CD14-positive monocyte (primary cell): ENCODE results near the gene RBKS. TPM values are rescaled to one million over a fixed set of nuclear protein-coding genes. Genes with fewer than 3 reads are reported as not detected.
A peak's percentile ranks its signal among the peaks of the same experiment; 100 is the strongest.

Experiments
- DNase-seq, 3 donors: peaks; one replicate each; pipeline ENCODE4 v3.0.0-alpha.2; 2011 to 2022
- H2AFZ ChIP-seq: 2 replicates; pipeline ENCODE4 v1.6.0; 2012; ENCODE audit warnings: mild to moderate bottlenecking, low read depth, low read length, inconsistent platforms; ENCODE audit not compliant: insufficient read depth, poor library complexity, severe bottlenecking
- H3K27ac ChIP-seq, 2 donors: 1 replicate in 1 of 2; 2 replicates in 1 of 2; pipeline ENCODE4 v1.5.1; 2012 to 2013; ENCODE audit warnings: low read length in 2 of 2, control low read depth in 1 of 2, inconsistent platforms in 1 of 2, low read depth in 1 of 2, mild to moderate bottlenecking in 1 of 2
- H3K27me3 ChIP-seq, 2 donors: one replicate each; pipeline versions ENCODE4 v1.6.0 to v1.6.1; 2011 to 2013; ENCODE audit warnings: low read length in 2 of 2; ENCODE audit not compliant: control insufficient read depth in 2 of 2, insufficient read depth in 2 of 2
- H3K36me3 ChIP-seq, 2 donors: replicated peaks in 1 of 2; 1 replicate in 1 of 2; 2 replicates in 1 of 2; pipeline versions ENCODE4 v1.5.1 to v1.6.1; 2012 to 2013; ENCODE audit warnings: low read length in 2 of 2, control low read depth in 1 of 2, inconsistent platforms in 1 of 2, mild to moderate bottlenecking in 1 of 2; ENCODE audit not compliant: insufficient read depth in 2 of 2, control insufficient read depth in 1 of 2
- H3K4me1 ChIP-seq, 2 donors: 1 replicate in 1 of 2; 2 replicates in 1 of 2; pipeline versions ENCODE4 v1.5.1 to v1.6.1; 2012 to 2013; ENCODE audit warnings: low read length in 2 of 2, control low read depth in 1 of 2, inconsistent platforms in 1 of 2, mild to moderate bottlenecking in 1 of 2, moderate library complexity in 1 of 2; ENCODE audit not compliant: insufficient read depth in 2 of 2, control insufficient read depth in 1 of 2
- H3K4me2 ChIP-seq: replicated peaks from 2 replicates; pipeline ENCODE3; 2012; ENCODE audit warnings: low read length, moderate library complexity, mild to moderate bottlenecking; ENCODE audit not compliant: poor library complexity, severe bottlenecking; ENCODE audit errors: extremely low read depth
- H3K4me3 ChIP-seq, 3 experiments: fragments of 200-600 bp in 1 of 3; sonication (generic) in 1 of 3; replicated peaks in 1 of 3; 1 replicate in 2 of 3; 2 replicates in 1 of 3; pipeline ENCODE4 v1.5.1; 2011 to 2013; ENCODE audit warnings: low read length in 3 of 3, mild to moderate bottlenecking in 3 of 3, control low read depth in 2 of 3, low read depth in 2 of 3, inconsistent platforms in 1 of 3, moderate library complexity in 1 of 3
- H3K79me2 ChIP-seq: 2 replicates; pipeline ENCODE4 v1.6.0; 2012; ENCODE audit warnings: mild to moderate bottlenecking, control low read depth, inconsistent platforms, low read length, moderate library complexity; ENCODE audit not compliant: insufficient read depth
- H3K9ac ChIP-seq: 2 replicates; pipeline ENCODE4 v1.6.0; 2017; ENCODE audit warnings: low read length, mild to moderate bottlenecking; ENCODE audit not compliant: insufficient read depth, poor library complexity, severe bottlenecking
- H3K9me3 ChIP-seq, 2 donors: replicated peaks in 1 of 2; 1 replicate in 1 of 2; 2 replicates in 1 of 2; pipeline versions ENCODE4 v1.5.1 to v1.6.1; 2012 to 2013; ENCODE audit warnings: low read length in 2 of 2, control low read depth in 1 of 2; ENCODE audit not compliant: control insufficient read depth in 1 of 2, insufficient read depth in 1 of 2
- H4K20me1 ChIP-seq: 2 replicates; pipeline ENCODE4 v1.6.0; 2012; ENCODE audit warnings: mild to moderate bottlenecking, low read length, control low read depth, moderate library complexity; ENCODE audit not compliant: insufficient read depth
- H3K27ac Mint-ChIP-seq, 7 donors: one replicate each; pipeline ENCODE4 v1.8.0; 2020; ENCODE audit warnings: mild to moderate bottlenecking in 7 of 7, mixed read lengths in 7 of 7, moderate library complexity in 6 of 7, inconsistent platforms in 2 of 7
- H3K27me3 Mint-ChIP-seq, 3 donors: one replicate each; pipeline ENCODE4 v1.8.0; 2021 to 2022; ENCODE audit warnings: low read depth in 3 of 3, mild to moderate bottlenecking in 3 of 3, mixed read lengths in 3 of 3, moderate library complexity in 3 of 3, inconsistent platforms in 1 of 3
- H3K36me3 Mint-ChIP-seq, 2 donors: one replicate each; pipeline ENCODE4 v1.8.0; 2020; ENCODE audit warnings: mixed read lengths in 2 of 2, inconsistent platforms in 1 of 2, mild to moderate bottlenecking in 1 of 2
- H3K4me1 Mint-ChIP-seq: one replicate; pipeline ENCODE4 v1.8.0; 2020; ENCODE audit warnings: mild to moderate bottlenecking, mixed read lengths
- H3K4me3 Mint-ChIP-seq, 2 donors: one replicate each; pipeline ENCODE4 v1.8.0; 2020; ENCODE audit warnings: mild to moderate bottlenecking in 2 of 2, mixed read lengths in 2 of 2, moderate library complexity in 1 of 2
- H3K9me3 Mint-ChIP-seq, 7 donors: one replicate each; pipeline ENCODE4 v1.8.0; 2020 to 2022; ENCODE audit warnings: mixed read lengths in 7 of 7, mild to moderate bottlenecking in 6 of 7, moderate library complexity in 6 of 7, inconsistent platforms in 2 of 7
- CTCF ChIP-seq: fragments of 200-600 bp; IDR thresholded peaks from one replicate; pipeline ENCODE4 v1.8.0; 2022; ENCODE audit warnings: antibody characterized with exemption, mild to moderate bottlenecking
- WGBS: methylation state at CpG from one replicate; pipeline ENCODE4 v1.1.5; 2013; ENCODE audit warnings: missing lambda C conversion rate; ENCODE audit not compliant: insufficient coverage; 5-methylcytosine and 5-hydroxymethylcytosine counted together
- intact Hi-C, 2 donors: fragments of 100-400 bp; cut with micrococcal nuclease; formaldehyde crosslinking; loops; one replicate each; pipeline versions ENCODE4 v1.15.0 to v1.15.1; 2023
- polyA plus RNA-seq, 3 donors: library from polyadenylated mRNA; depleted of rRNA in 1 of 3; unstranded in 2 of 3; stranded (reverse) in 1 of 3; fragments of 300-500 nt in 2 of 3; fragments of >200 nt in 1 of 3; fragmentation: Illumina TruSeq in 2 of 3; gene quantifications; 1 replicate in 2 of 3; 2 replicates in 1 of 3; pipeline ENCODE4 v1.2.3, GENCODE V29; 2012 to 2021

The RBKS gene
- polyA plus RNA-seq, 3 donors, result 3.9 to 39.1 (median 4.3) TPM

DNA sequence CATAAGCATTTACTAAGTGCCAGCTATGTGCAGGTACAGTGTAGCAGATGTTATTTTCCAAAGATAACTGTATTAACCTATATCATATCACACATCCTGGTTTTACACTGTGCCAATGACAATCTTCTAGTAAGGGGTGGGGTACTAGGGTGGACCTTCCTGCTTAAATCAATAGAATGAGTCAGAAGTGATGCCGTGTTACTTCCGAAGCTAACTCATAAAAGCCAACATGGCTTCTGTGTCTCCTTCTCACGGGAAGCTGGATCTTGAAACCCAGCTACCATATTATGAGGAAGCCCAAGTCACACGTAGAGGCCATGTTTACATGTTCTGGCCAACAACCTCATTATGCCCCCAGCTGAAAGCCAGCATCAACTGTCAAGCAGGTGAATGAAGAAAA lies 59.5 kb downstream of the RBKS start:
- Histone ChIP-seq H3K27me3 (no peaks in the 10 kb centered on the region), H4K20me1 (no peaks in the 10 kb centered on the region), H3K9me3 (no peaks in the 10 kb centered on the region), H3K4me1 (peaks cover 73 to 79% of the 10 kb centered on the region in 2 donors), H3K4me3 (peak overlapping the region in 1 of 3 experiments; percentile 72), H3K4me2 (no peak overlapping the region), H2AFZ (no peak overlapping the region), H3K79me2 (no peaks in the 10 kb centered on the region), H3K36me3 (no peaks in the 10 kb centered on the region), H3K9ac (no peak overlapping the region), H3K27ac (peak overlapping the region; percentile 43 to 91)
- Mint-ChIP-seq H3K27me3 (peaks cover 0 to 2% (median 0%) of the 10 kb centered on the region in 3 donors), H3K4me3 (no peak overlapping the region), H3K27ac (peak overlapping the region; percentile 84 to 97 (median 96)), H3K36me3 (peaks cover 3% of the 10 kb centered on the region in 2 donors), H3K4me1 (peaks cover 88% of the 10 kb centered on the region), H3K9me3 (peaks cover 3 to 7% (median 5%) of the 10 kb centered on the region in 7 donors)
- peak; percentile 38 to 67 (median 59) for DNase-seq
- TF ChIP-seq CTCF, result no peak
- WGBS, result no CpG with 5 or more reads among the region's 4 CpGs
- intact Hi-C loops, result no loop called here

- no peak for TF ChIP-seq CTCF
- H3K9me3 ChIP-seq, result no peaks in the 10 kb centered on the region
- peak overlapping the region; percentile 79 for H2AFZ ChIP-seq
- no peaks in the 10 kb centered on the region for H3K79me2 ChIP-seq
- intact Hi-C loops, result loop anchor here in 1 of 2 donors (10.0 kb wide), 1 partner anchor 55 kb away; the partner anchor contains the start of gene MRPL33
- peaks cover 3 to 7% (median 5%) of the 10 kb centered on the region in 7 donors for H3K9me3 Mint-ChIP-seq
- no peak overlapping the region for H3K4me3 Mint-ChIP-seq
- peak overlapping the region; percentile 18 to 91 for H3K27ac ChIP-seq
- H3K4me1 Mint-ChIP-seq, result peaks cover 90% of the 10 kb centered on the region
- H3K4me1 ChIP-seq, result peaks cover 69 to 75% of the 10 kb centered on the region in 2 donors
- H3K27me3 Mint-ChIP-seq, result peaks cover 0 to 2% (median 0%) of the 10 kb centered on the region in 3 donors
- H4K20me1 ChIP-seq, result no peaks in the 10 kb centered on the region
- DNase-seq, result no peak
- H3K36me3 Mint-ChIP-seq, result peaks cover 3% of the 10 kb centered on the region in 2 donors
- H3K4me3 ChIP-seq, result peak overlapping the region in 1 of 3 experiments; percentile 22
- H3K36me3 ChIP-seq, result no peaks in the 10 kb centered on the region
- H3K9ac ChIP-seq, result no peak overlapping the region
- no peaks in the 10 kb centered on the region for H3K27me3 ChIP-seq
- H3K4me2 ChIP-seq, result peak overlapping the region; percentile 25
- H3K27ac Mint-ChIP-seq, result peak overlapping the region; percentile 84 to 97 (median 96)
- WGBS, result 20% methylated on average over 3 of the region's 3 CpGs
These were observed 60.4 kb downstream of the RBKS start for GRCh38 chr2:27829791-27830190.
